ENCODE results near the gene PDLIM4.

PDLIM4 gene

GRCh38 chr5:132233811-132234683, 23.4 kb upstream of the PDLIM4 start:
- TF ChIP-seq ZNF274 (IDR thresholded peaks at IDR 0.05; ENCODE audit: low read depth, low read length): no peak
- no peak overlapping the region for H3K4me3 ChIP-seq (ENCODE audit: low read length)

- no peak for TF ChIP-seq ZNF274 (IDR thresholded peaks at IDR 0.05; ENCODE audit: low read depth, low read length)
- no peak overlapping the region for H3K4me3 ChIP-seq (ENCODE audit: low read length)
Measured at GRCh38 chr5:132234684-132235062, 22.8 kb upstream of the PDLIM4 start.

GRCh38 chr5:132235340-132235739, 22.2 kb upstream of the PDLIM4 start:
- no peak overlapping the region for H3K4me3 ChIP-seq (ENCODE audit: low read length)
- TF ChIP-seq ZNF274 (IDR thresholded peaks at IDR 0.05; ENCODE audit: low read depth, low read length): no peak

GRCh38 chr5:132237141-132237540, 20.4 kb upstream of the PDLIM4 start:
- no peak for TF ChIP-seq ZNF274 (IDR thresholded peaks at IDR 0.05; ENCODE audit: low read depth, low read length)
- no peak overlapping the region for H3K4me3 ChIP-seq (ENCODE audit: low read length)

- TF ChIP-seq ZNF274 (IDR thresholded peaks at IDR 0.05; ENCODE audit: low read depth, low read length): no peak
- H3K4me3 ChIP-seq (ENCODE audit: low read length): no peak overlapping the region
Measured at GRCh38 chr5:132237670-132238069, 19.8 kb upstream of the PDLIM4 start.

- no peak overlapping the region for H3K4me3 ChIP-seq (ENCODE audit: low read length)
- no peak for TF ChIP-seq ZNF274 (IDR thresholded peaks at IDR 0.05; ENCODE audit: low read depth, low read length)
Measured at GRCh38 chr5:132238169-132238744, 19.2 kb upstream of the PDLIM4 start.

GRCh38 chr5:132238901-132239500, 18.5 kb upstream of the PDLIM4 start:
- TF ChIP-seq ZNF274 (IDR thresholded peaks at IDR 0.05; ENCODE audit: low read depth, low read length): no peak
- no peak overlapping the region for H3K4me3 ChIP-seq (ENCODE audit: low read length)

GRCh38 chr5:132239776-132240175, 17.7 kb upstream of the PDLIM4 start:
- no peak overlapping the region for H3K4me3 ChIP-seq (ENCODE audit: low read length)
- TF ChIP-seq ZNF274 (IDR thresholded peaks at IDR 0.05; ENCODE audit: low read depth, low read length): no peak

- H3K4me3 ChIP-seq (ENCODE audit: low read length): no peak overlapping the region
- no peak for TF ChIP-seq ZNF274 (IDR thresholded peaks at IDR 0.05; ENCODE audit: low read depth, low read length)
Measured at GRCh38 chr5:132243366-132243977, 14.0 kb upstream of the PDLIM4 start.

GRCh38 chr5:132245593-132245992, 11.9 kb upstream of the PDLIM4 start:
- H3K4me3 ChIP-seq (ENCODE audit: low read length): no peak overlapping the region
- TF ChIP-seq ZNF274 (IDR thresholded peaks at IDR 0.05; ENCODE audit: low read depth, low read length): no peak

- H3K4me3 ChIP-seq (ENCODE audit: low read length): no peak overlapping the region
- TF ChIP-seq ZNF274 (IDR thresholded peaks at IDR 0.05; ENCODE audit: low read depth, low read length): no peak
Measured at GRCh38 chr5:132246806-132247205, 10.7 kb upstream of the PDLIM4 start.

GRCh38 chr5:132250547-132250946, 6.9 kb upstream of the PDLIM4 start:
- H3K4me3 ChIP-seq (ENCODE audit: low read length): no peak overlapping the region
- TF ChIP-seq ZNF274 (IDR thresholded peaks at IDR 0.05; ENCODE audit: low read depth, low read length): no peak

- TF ChIP-seq ZNF274 (IDR thresholded peaks at IDR 0.05; ENCODE audit: low read depth, low read length): no peak
- H3K4me3 ChIP-seq (ENCODE audit: low read length): no peak overlapping the region
Measured at GRCh38 chr5:132251220-132251725, 6.2 kb upstream of the PDLIM4 start.

GRCh38 chr5:132253008-132253441, 4.5 kb upstream of the PDLIM4 start:
- TF ChIP-seq ZNF274 (IDR thresholded peaks at IDR 0.05; ENCODE audit: low read depth, low read length): no peak
- no peak overlapping the region for H3K4me3 ChIP-seq (ENCODE audit: low read length)
